Measurements from ENCODE around the gene KLHL17.

- TF ChIP-seq POLR2A (IDR thresholded peaks at IDR 0.05; ENCODE audit: low read length) (no peak), GATA1 (IDR thresholded peaks at IDR 0.05; ENCODE audit: low read depth, low read length) (no peak)
Measured at GRCh38 chr1:956636-957035, 3.7 kb upstream of the KLHL17 start.

Measured in erythroblast (primary cell).